ENCODE measurements around the gene EGF. TPM values are rescaled to one million over a fixed set of nuclear protein-coding genes. Genes with fewer than 3 reads are reported as not detected.

Gene EGF
- total RNA-seq, 2 donors from 2014 or later = 7.4 to 13.4 TPM

- Histone ChIP-seq H3K36me3 (no peaks in the 10 kb centered on the region), H3K27ac (no peak overlapping the region), H3K27me3 (no peaks in the 10 kb centered on the region), H3K9me3 (no peaks in the 10 kb centered on the region), H3K4me3 (no peak overlapping the region), H3K4me1 (no peaks in the 10 kb centered on the region)
- TF ChIP-seq CTCF (IDR thresholded peaks at IDR 0.05) = no peak
- no peak for DNase-seq (ENCODE audit: low spot score)
Observed at GRCh38 chr4:109966891-109967481, 54.3 kb downstream of the EGF start.

DNA sequence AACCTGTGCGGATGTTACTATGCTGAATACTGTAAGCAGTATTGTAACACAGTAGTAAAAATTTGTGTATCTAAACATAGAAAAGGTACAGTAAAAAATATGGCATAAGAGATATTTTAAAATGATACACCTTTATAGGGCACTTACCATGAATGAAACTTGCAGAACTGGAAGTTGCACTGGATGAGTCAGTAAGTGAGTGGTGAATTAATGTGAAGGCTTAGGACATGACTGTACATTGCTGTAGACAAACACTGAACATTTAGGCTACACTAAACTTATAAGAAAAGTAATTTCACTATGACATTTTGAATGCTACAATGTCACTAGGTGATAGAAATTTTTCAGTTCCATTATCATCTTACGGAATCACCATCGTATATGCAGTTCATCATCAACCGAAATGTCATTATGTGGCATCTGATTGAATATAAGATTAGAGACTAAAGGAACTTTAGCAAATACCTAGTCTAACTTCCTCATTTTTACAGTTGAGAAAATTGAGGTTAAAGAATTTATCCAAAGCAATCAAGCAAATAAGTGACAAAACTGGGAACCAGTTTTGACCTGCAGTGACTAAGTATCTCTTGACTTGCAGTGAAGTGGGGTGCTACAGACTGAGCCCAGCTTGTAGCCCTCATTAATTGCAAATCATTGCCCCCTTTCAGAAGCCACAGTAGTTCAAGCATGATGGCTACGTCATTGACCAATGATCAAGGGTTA lies 55.3 kb downstream of the EGF start:
- Histone ChIP-seq H3K36me3 (no peaks in the 10 kb centered on the region), H3K9me3 (no peaks in the 10 kb centered on the region), H3K4me3 (no peak overlapping the region), H3K27me3 (no peaks in the 10 kb centered on the region), H3K27ac (no peak overlapping the region), H3K4me1 (no peaks in the 10 kb centered on the region)
- no peak for DNase-seq (ENCODE audit: low spot score)
- TF ChIP-seq CTCF (IDR thresholded peaks at IDR 0.05) = no peak

- no peak overlapping the region for H3K27ac ChIP-seq
- no peaks in the 10 kb centered on the region for H3K27me3 ChIP-seq
- H3K9me3 ChIP-seq = no peaks in the 10 kb centered on the region
- H3K36me3 ChIP-seq = no peaks in the 10 kb centered on the region
- H3K4me3 ChIP-seq = no peak overlapping the region
- no peak for TF ChIP-seq CTCF (IDR thresholded peaks at IDR 0.05)
- DNase-seq (ENCODE audit: low spot score) = no peak
- no peaks in the 10 kb centered on the region for H3K4me1 ChIP-seq
Observed at GRCh38 chr4:109969087-109969486, 56.4 kb downstream of the EGF start.

DNA sequence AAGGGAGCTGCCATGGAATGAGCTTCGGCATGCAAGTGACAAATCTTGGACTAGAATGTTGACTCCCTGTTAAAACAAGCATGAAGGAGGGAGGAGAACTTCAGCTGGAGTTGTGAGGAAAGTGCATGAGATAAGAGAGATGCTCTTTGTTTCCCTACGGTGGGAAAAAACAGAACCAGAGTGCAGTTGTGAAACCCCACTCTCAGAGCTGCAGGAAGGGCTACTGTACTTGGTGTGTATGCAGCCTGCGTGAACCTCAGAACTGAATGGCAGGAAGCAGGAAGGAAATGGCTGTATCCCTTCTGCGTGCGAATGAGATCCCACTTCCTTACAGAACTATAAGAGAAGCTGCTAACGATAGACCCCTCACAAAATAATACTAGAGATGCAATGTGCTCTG lies 57.2 kb downstream of the EGF start:
- no peaks in the 10 kb centered on the region for H3K36me3 ChIP-seq

DNA sequence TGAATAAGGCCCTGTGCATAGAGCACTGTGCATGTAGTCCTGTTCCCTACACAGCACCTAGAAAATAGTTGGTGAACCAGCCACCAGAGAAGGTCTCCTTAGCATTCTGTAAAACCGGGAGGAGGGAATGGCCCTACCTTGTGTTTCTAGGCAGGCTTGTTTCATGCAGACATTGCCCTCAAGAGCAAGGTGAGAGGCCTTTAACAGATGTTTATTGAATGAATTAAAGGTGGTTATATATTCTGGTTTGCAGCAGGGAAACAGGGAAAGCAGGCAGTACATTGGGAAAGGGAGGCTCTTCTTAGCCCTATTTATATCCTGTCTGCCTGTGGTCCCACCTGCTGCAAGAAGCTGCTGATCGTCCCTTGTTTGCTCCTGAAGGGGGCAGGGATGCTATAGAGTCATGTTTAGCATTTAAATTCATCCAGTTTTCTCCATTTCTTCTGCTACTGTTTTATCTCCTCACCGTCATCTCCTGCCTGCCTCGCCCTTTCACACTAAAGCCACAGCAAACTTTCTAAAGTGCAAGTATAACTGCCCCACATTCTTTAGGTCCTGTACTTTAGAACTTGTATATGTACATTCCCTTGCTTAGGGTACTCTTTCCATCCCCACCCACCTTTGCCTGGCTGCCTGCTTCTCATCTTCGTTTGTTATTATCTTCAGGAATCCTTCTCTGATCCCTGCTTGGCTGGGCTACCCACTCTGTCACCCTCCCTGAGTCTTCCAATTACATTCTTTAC lies 60.3 kb downstream of the EGF start:
- TF ChIP-seq CTCF (IDR thresholded peaks at IDR 0.05) = no peak
- H3K4me1 ChIP-seq = no peaks in the 10 kb centered on the region
- no peak for DNase-seq (ENCODE audit: low spot score)
- H3K4me3 ChIP-seq = no peak overlapping the region
- H3K27ac ChIP-seq = no peak overlapping the region
- no peaks in the 10 kb centered on the region for H3K27me3 ChIP-seq
- H3K9me3 ChIP-seq = no peaks in the 10 kb centered on the region
- no peaks in the 10 kb centered on the region for H3K36me3 ChIP-seq

More for the DNA sequence above, 57.2 kb downstream of the EGF start:
- no peak for DNase-seq (ENCODE audit: low spot score)
- no peak overlapping the region for H3K4me3 ChIP-seq
- H3K9me3 ChIP-seq = no peaks in the 10 kb centered on the region
- no peak for TF ChIP-seq CTCF (IDR thresholded peaks at IDR 0.05)
- H3K4me1 ChIP-seq = no peaks in the 10 kb centered on the region
- no peak overlapping the region for H3K27ac ChIP-seq
- no peaks in the 10 kb centered on the region for H3K27me3 ChIP-seq

All from right atrium auricular region (tissue), 2 donors.